OCI-M2 (cell line): ENCODE results near the gene TTC7B.

Experiments used
- DNase-seq: peaks from one replicate; lab custom pipeline; 2025; ENCODE audit not compliant: unreplicated experiment; lab: John Stamatoyannopoulos, UW

TTC7B gene

DNA sequence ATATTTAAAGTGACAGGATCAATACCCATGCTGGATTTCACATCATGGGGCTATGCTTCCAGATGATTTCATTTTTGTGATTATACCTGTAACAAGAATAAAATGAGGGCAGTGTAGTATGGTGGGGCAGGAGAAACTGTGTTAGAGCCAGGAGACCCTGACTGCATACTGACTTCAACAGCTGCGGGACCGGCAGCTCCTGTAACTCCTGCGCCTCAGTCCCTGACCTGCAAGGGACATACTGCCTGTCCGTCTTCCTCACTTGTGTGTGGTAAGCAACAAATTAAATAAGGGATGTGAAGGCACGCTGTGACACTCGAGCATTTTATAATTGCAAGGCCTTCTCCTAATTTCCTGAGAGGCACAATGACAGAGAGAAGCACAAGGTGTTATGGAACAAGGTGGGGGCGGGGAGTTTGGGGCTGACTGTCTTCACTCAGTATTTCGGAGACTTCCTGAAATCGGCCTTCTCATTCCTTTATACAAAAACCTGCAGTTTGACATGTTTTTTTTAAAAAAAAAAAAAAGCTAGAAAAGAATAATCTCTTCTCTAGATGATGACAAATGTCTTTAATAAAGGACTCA is 164.2 kb downstream of the TTC7B start:
- DNase-seq: no peak

DNA sequence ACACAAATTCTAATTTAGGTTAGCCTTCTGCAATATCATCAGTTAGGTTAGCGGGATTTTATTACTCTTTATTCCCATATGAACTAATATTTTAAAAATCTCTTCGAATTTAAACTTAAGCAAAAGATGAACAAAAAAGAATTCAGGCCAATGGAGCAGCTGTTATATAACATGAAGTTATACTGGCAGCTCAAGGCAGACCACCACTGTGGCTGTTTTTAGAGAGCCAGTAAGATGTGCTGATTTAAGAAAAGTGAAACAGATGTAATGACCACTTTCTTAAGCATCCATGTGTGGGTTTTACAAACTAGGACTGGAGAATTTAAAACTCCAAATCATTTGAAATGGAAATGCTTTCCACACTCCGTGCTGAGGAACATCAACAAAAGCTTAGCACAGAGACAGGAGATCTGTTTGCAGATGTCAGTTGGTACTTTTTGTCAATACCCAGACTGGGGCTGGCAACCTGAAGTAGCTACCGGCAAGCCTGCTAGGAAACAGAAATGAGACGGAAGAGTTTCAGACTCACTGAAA is 164.9 kb downstream of the TTC7B start:
- DNase-seq: no peak

DNA sequence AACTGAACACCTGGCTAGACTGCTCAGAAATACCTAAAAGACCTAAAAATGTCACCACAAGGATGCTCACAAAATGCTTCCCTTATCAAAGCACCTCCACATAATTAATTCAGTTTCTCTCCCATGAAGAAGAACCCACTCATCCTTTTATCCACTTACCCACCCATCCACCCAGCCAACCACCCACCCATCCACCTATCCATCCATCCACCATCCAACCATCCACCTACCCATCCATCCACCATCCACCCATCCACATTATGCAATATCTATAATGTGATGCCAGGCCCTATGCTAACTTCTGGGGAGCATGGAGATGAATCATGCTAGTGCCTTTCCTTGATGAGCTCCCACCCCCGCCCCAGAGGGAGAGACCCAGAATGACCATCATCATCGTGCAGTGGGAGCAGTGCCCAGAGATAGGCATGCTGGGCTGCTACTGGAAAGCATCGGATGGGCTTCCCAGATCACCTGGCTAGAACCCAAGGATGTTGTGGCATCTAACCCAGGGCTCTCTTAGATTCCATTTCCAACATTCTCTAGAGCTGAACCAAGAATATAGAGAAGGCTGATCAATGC is 166.6 kb downstream of the TTC7B start:
- DNase-seq: no peak

DNA sequence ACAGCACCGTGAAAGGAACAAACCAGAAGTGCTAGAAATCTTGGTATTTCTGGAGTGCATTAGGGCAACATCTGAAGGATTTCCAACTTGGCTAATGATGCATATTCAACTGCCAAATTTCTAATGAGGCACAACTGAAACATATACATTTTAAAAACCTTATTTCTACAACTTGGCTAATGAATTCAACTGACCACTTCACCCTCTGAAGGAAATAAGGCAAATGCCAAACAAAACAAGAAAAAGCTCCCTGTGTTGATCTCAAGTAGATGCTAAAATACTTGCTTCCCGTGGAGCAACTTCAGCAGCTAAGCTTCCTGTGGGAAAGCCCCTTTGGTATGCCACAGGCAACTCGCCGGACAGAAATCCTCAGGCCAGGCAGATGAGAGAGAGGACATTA is 167.1 kb downstream of the TTC7B start:
- no peak for DNase-seq

DNA sequence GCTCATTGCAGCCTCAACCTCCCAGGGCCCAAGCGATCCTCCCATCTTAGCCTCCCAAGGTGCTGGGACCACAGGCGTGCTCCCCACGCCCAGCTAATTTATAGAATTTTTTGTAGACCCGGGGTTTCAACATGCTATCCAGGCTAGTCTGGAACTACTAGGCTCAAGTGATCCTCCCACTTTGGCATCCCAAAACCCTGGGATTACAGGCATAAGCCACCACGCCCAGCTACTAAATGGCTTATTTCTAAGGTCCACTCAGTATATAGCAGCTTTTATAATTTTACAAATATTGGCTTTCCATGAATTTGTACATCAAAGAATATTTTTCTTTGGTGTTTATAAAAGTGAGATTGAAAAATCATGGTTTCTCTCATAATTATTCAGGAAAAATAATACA is 167.8 kb downstream of the TTC7B start:
- DNase-seq: no peak

DNA sequence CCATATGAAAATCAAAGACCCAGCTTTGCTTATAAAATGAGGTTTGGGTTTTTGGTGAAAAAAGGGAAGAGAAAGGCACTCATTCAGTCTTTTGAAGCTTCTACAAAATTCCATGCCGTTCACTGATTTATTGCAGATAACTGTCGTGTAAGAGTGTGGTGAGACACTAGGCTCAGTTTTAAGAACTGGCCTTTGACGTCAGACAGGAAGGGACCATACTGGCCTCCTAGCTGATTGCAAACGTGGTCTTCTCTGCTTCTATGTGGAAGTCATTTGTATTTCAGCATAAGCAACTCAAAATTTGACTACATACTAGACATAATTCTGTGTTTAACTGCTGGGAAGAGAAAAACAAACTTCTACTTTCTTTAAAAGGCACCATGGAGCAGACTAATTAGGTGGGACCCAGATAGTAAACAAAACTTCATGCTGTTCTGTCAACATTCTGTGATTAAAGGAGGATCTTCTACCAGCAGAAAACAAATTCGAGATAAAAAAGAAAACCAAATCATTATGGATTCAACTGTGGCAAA is 168.7 kb downstream of the TTC7B start:
- DNase-seq: no peak

DNA sequence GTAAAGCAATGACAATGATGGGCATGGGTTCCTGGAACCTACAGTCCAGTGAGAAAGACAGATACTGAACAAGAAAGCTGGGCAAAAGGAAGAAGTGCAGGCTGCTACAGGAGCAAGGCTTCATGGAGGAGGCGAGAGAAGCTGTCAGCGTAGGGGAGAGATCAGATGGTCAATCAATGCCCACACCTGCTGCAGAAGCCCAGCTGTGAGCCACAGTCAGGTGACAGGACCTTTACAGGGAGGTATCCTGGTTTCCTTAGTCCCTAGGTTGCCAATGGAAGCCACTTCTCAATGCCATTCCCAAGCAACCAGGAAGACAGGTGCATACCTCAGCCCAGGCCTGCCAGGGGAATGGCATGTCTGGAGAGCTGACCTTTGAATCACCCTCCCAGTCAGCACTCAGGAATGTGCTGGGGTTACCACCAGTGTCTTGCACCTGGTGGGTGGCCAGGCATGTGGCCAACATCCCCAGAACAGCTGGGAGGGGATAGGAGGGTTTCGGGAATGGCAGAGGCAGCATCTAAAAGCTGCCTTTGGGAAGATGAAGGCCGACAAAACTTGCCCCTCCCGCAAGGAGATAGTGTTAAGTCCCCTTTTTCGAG is 170.3 kb downstream of the TTC7B start:
- DNase-seq: no peak

DNA sequence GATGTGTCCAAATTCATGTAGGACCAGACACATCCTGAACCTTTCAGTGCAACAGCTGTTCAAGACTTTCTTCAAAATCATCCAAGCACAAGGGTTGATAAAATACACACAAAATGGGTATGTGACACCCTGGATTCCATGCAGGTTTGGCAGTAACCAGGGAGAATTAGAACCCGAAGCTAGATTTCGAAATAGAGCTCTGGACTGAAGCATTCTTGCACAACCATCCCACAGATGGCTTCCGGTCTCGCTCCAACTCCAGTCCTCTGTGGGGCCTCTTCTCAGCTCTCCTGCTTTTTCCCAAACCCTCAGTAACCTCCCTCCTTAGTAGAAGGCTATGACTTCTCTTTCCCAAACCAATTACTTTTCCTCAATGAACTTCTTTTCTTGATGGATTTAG is 171.3 kb downstream of the TTC7B start:
- no peak for DNase-seq

DNA sequence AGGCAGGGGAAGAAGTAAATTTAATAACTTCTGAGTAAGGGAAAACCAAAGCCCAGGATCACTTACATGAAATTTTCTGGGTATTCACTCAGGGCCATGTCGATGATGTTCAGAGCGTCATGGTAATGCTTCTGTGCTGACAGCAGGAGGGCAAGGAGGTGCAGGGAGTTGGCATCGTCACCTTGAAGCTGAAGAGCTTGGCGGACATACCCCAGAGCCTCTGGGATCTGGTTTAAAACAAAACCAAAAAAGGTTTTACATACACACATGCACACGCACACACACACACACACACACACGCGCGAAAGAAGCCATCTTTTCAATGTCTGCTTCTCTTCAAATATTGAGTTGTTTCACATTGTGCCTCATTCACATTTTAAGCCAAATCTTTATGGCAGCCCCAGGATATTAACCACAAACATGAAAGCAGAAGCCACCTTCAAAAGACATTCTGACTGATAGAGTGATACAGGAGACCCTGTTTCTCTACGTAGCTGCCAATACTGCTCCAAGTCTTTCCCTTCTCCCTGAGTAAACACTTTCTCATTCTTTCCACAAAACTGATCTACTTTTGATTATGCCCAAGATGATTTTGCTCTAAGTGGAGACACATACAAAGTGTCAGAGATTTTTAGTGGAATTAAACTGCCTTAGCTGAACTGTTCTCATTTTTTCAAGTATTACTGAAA is 172.1 kb downstream of the TTC7B start:
- DNase-seq: no peak

DNA sequence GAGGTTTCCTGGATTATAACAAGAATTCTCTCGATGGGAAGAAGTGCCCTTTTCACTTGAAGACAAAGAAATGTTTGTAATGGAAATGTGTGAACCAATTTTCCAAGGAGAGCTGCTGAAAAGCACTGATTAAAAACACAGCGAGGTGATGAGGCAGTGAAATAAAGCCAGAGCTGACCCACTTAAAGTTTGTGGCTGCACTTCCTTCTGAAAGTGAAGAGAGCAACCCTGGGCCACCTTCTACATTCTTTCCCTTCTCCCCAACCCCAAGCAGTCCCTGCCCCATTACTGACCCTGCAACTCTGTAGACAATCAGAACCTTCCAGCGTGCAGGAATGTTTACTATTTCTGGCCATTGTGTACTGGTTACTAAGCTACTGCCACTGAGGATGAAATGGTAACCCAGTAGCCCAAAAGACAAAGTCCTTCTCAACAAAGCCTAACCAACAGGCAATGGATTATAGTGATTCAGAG is 173.9 kb downstream of the TTC7B start:
- DNase-seq: no peak

DNA sequence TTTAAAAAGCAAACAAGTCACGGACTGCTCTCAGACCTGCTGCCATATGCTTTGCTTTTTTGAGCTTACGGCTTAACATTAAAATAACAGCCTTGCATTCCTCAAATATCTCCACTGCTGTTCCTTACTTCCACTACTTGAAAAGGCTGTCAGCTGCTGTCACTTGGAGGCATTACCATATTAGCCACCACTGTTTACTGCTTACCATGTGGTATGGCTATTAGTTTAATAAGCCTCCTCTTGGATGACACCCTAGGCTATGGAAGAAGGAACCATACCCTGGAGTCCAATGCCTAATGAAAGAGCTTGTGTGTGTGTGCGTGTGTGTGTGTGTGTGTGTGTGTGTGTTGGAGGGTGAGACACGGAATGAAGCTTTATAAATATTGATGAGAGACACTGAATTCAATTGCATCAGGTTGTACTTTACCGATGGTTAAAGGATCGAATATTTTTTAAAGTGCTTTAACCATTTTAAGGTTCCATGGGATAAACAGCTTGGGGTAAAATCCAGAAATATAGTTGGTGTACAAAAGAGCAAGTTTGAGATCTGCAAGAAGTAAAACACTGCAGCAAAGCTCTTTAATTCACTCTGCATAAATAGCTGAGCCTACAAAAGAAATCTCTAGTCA is 174.5 kb downstream of the TTC7B start:
- no peak for DNase-seq

DNA sequence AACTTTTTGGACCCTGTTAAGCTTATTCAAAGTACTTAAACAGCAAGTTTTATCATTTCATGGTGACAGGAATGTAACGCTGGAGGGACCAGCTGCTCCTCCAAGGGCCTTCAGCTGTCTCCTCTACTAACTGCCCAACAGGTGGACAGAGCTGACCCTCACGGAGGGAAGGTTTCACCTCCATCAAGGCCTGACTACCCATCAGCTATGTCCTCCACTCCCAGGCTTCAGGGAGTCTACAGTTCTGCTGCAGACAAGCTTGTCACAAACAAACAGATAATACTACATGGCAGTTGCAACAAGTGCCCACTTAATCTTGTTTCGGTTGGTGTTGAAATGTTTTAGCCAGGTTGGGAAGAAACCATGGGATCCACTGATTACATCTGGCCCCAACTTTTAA is 175.1 kb downstream of the TTC7B start:
- no peak for DNase-seq

DNA sequence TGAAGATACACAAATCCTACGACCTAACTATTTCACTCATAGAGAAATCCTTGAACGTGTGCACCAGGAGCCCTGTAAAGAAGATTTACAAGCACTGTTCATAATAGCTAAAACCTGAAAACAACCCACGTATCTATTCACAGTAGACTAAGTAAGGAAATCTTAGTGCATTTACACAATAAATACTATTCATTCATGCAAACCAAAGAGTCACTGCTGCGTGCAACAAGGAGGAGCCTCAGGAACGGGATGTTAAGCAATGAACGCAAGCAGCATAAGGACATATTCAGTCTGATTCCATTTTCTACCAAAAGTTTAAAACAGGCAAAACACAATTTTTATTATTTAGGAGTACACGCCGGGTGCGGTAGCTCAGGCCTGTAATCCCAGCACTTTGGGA is 176.6 kb downstream of the TTC7B start:
- no peak for DNase-seq

DNA sequence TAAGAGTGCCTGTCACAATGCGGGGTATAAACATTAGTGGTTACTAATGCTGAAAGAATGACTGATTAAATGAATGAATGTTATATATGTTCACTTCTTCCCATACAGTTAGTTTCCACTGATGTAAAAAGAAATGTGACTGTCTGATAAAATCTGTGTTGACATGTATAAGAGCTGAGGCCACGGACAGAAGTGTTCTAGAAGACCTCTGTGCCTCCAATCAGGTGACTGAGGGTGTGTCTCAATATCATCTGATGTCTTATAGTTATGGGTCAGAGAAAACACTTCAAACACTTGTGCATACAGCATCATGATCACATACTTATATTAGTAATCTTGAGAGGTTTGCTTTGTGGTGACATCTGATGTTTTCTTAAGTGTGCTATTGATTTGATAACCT is 183.4 kb downstream of the TTC7B start:
- DNase-seq: no peak

DNA sequence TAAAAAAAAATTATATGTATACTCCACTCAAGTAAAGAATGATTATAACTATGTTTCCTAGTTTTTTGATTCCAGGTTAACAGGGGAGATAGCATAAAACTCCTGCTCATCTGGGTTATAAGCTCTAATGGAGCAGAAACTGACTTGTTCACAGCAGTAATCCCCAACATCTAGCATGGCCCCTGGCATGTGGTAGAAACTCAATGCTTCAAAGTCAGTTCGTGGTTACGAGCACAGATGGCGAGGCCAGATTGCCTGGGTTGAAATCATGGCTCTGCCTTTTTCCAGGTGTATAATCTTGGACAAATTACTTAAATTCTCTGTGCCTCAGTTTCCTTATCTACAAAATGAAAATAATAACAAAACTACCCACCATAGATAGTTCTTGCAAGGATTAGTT is 183.8 kb downstream of the TTC7B start:
- DNase-seq: no peak

DNA sequence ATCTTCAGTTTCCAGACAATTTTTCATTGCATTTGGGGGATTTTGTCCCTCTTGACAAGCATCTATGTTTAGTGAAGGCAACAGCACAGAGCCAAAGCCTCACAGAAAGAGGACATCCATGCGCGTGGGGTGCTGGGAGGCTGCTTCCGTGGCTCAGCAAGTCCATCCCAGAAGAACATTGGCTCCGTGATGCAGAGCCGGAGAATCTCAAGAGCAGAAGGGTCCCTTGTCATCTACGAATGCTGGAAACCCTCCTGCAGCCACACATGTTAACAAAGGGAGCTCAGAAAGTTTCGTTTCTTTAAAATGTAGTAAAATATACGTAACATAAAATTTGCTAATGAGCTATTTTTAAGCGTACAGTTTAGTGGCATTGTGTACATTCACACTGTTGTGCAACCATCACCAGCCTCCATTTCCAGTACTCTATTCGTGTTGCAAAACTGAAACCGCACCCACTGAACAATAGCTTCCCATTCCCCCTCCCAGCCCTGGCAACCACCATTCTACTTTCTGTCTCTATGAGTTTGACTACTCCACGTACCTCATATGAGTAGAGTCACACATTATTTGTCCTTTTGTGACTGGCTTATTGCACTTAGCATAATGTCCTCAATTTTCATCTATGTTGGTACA is 185.9 kb downstream of the TTC7B start:
- no peak for DNase-seq

DNA sequence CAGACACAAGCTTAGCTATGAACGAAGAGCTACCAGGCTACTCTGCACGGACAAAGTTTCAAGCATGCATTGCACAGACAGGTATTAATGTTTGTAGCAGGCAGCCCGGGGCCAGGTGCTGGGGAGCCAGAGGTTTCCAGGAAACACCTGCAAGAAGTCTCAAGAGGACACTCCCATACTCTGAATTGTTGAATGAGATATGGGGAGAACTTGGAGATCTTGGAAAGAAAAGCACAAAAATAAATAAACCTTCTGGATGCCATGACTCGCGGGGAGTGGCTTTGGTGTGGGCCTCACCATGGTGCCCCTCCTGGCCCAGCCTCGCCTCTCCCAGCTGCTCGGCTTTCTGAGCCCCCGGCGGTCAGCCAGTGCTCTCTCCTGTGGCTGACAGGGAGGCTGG is 186.8 kb downstream of the TTC7B start:
- no peak for DNase-seq

DNA sequence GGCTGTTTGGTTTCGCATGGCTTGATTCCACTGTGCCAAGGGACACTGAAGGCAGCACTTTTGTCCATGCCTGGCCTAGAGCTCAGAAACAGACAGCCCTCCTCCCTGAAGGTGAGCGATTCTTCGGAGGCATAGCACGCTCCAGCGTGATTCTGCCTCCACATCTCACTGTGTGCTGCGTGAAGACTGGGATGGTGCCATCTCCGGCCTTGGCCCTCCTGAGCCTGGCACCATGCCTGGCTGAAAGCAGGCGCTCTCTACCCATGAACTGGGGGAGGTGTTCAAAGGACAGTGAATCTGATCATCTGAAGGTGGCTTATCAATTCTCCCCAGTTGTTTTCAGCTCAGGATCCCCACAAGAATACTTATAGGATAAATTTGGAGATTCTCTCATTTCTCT is 187.4 kb downstream of the TTC7B start:
- no peak for DNase-seq

DNA sequence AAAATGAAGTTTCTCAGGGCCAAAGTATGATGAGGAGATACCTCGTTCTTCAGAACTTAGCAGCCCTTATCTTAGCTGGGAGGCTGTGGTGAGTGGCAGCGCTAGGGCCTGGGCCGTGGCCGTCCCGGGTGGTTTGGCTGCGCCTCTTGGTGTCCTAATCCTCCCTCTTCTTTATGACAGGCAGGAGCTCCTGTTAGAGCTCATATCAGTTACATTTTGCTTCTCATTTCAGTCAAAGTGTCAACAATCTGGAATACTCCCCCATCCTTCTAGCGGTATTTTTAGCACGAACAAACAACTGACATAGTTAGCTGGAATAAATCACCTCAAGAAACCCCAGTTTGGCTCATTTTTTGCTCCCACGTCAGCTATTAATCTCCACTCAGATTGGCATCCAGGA is 188.8 kb downstream of the TTC7B start:
- no peak for DNase-seq

DNA sequence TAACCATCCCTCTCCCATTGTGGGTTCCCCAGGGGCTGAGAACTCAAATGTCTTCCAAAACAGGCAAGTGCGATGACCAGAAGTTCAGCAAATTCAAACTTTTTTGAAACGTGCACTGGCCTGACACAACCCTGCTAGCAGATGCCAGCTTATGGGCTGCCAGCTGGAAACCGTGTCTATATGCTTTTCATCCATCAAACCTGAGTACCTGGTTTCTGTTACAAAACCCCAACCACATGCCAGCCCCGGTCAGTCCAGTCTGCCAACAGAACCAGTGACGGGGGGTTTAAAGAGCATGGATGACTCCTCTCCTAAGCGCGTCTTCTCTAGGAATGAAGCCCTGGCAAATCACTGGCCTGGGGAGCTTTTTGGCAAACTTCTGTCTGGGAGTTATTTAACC is 189.7 kb downstream of the TTC7B start:
- no peak for DNase-seq

DNA sequence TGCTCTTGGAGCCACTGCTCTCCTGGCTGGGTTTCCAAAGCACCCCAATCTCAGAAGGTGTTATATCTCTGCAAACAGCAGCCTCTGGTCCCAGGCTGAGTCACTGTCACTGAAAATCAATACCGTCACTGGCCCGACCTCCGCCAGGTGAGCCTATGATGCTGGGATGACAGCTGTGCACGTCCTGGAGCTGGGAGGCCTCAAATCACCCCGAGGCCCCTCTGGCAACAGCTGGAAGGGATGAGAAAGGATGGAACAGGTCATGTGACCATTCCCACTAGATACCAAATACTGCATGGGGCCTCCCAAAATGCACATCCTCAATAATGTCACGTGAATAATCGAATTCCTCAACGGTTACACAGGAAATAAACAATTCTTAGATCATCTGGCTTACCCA is 190.8 kb downstream of the TTC7B start:
- no peak for DNase-seq
